PC-9 (cell line): Measurements from ENCODE around the gene TSPAN14.

Source experiments
- EZH2 ChIP-seq: fragments of 200-600 bp; sonication (generic); IDR thresholded peaks from 2 replicates; pipeline ENCODE4 v1.8.0; 2017; ENCODE audit warnings: antibody characterized with exemption, low read depth
- TF ChIP-seq, protein P1 (sequence below): fragments of 200-600 bp; sonication (generic); conservative IDR thresholded peaks from 2 replicates; pipeline ENCODE4 v1.6.1; 2017; ENCODE audit warnings: mixed run types, antibody characterized with exemption, mild to moderate bottlenecking, moderate library complexity

DNA sequence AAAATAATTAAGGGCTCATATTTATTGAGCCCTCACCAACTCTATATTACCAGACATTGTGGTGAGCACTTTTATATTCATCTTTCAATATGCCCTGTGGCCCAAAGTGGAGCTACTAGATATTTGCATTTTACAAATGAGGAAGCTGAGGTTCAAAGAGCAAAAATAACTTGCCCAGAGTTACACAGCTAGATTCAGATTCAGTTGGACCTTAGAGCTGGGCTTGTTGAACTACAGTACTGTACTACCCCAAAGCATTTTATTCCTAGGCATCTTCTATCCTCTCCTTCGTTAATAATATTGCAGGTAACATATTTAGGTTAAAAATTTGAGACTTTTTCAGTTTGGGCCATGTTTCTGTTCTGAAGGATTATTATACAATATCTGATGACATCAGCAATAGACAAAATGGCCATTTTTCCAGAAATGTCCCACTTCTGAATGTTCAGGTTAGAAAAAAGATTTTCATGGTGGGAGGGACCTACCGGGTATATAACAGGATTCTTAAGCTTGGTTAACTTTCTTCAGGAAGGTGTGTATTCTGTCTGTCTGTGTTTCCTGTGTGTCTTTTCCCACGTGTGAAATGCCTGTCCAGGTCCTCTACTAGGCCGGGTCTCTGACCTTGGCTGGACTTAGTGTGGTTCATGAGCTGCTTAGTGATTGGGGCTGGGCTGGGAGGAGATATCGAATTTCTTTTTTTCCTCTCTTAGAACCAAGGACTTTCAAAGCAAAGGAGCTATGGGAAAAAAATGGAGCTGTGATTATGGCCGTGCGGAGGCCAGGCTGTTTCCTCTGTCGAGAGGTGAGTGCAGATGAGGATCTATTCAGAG is 32.2 kb upstream of the TSPAN14 start:
- TF ChIP-seq, protein P1, sequence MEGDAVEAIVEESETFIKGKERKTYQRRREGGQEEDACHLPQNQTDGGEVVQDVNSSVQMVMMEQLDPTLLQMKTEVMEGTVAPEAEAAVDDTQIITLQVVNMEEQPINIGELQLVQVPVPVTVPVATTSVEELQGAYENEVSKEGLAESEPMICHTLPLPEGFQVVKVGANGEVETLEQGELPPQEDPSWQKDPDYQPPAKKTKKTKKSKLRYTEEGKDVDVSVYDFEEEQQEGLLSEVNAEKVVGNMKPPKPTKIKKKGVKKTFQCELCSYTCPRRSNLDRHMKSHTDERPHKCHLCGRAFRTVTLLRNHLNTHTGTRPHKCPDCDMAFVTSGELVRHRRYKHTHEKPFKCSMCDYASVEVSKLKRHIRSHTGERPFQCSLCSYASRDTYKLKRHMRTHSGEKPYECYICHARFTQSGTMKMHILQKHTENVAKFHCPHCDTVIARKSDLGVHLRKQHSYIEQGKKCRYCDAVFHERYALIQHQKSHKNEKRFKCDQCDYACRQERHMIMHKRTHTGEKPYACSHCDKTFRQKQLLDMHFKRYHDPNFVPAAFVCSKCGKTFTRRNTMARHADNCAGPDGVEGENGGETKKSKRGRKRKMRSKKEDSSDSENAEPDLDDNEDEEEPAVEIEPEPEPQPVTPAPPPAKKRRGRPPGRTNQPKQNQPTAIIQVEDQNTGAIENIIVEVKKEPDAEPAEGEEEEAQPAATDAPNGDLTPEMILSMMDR: no peak
- TF ChIP-seq EZH2: no peak
